Measurements from ENCODE around the gene UBE2L5. TPM values are rescaled to one million over a fixed set of nuclear protein-coding genes. Genes with fewer than 3 reads are reported as not detected.
"Not testable (repeated sequence)": the region's sequence is repeated elsewhere in the genome, so short reads cannot be mapped to it uniquely, and the experiment has no call there.

The UBE2L5 gene
- total RNA-seq, 3 donors from 2014 or later: 0.98 to 1.3 TPM; not detected in 1

DNA sequence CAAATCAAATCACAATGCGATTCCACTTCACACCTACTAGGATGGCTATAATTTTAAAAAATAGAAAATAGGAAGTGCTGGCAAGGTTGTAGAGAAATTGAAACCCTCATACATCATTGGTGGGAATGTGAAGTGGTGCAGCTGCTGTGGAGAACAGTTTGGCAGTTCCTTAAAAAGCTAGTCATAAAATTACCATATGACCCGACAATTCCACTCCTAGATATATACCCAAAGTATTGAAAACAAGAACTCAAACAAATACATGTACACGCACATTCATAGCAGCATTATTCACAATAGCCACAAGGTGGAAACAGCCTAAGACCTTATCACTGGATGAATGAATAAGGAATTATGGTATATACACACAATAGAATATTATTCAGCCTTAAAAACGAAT, 31.4 kb downstream of the UBE2L5 start:
- DNase-seq (ENCODE audit: low spot score in 2 of 2): no peak
- H3K36me3 ChIP-seq: no peaks in the 10 kb centered on the region
- no peaks in the 10 kb centered on the region for H3K27me3 ChIP-seq
- no peaks in the 10 kb centered on the region for H3K4me1 ChIP-seq
- H3K4me3 ChIP-seq: no peak overlapping the region
- intact Hi-C loops (cut with DNase I; ENCODE audit: low total_unique reads): no loop called here
- no peak overlapping the region for H3K27ac ChIP-seq
- H3K9me3 ChIP-seq: no peaks in the 10 kb centered on the region
- TF ChIP-seq POLR2A (IDR thresholded peaks at IDR 0.05) (no peak), POLR2AphosphoS5 (IDR thresholded peaks at IDR 0.05) (no peak)
- TF ChIP-seq, protein P1, sequence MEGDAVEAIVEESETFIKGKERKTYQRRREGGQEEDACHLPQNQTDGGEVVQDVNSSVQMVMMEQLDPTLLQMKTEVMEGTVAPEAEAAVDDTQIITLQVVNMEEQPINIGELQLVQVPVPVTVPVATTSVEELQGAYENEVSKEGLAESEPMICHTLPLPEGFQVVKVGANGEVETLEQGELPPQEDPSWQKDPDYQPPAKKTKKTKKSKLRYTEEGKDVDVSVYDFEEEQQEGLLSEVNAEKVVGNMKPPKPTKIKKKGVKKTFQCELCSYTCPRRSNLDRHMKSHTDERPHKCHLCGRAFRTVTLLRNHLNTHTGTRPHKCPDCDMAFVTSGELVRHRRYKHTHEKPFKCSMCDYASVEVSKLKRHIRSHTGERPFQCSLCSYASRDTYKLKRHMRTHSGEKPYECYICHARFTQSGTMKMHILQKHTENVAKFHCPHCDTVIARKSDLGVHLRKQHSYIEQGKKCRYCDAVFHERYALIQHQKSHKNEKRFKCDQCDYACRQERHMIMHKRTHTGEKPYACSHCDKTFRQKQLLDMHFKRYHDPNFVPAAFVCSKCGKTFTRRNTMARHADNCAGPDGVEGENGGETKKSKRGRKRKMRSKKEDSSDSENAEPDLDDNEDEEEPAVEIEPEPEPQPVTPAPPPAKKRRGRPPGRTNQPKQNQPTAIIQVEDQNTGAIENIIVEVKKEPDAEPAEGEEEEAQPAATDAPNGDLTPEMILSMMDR (IDR thresholded peaks at IDR 0.05): no peak

DNA sequence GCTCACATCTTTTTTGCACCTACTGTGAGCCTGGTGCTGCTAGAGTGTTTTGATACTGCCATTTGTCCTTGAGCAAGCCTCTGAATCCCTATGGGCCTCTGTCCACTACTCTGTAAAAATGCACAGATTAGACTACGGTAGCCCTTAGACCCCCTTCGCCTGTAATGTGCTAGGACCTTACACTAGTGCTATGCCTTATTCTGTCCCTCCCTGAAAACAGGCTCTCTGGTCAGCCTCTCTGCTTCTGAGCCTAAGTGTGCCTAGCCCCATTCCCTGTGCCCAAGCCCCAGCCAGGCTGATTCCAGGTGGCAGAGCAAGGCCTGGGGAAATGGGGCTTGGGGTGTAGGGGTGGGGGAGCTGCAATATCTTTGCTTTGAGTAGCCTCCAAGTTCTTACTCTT, 32.7 kb downstream of the UBE2L5 start:
- Histone ChIP-seq H3K4me1 (no peaks in the 10 kb centered on the region), H3K36me3 (no peaks in the 10 kb centered on the region), H3K4me3 (no peak overlapping the region), H3K9me3 (no peaks in the 10 kb centered on the region), H3K27me3 (no peaks in the 10 kb centered on the region), H3K27ac (no peak overlapping the region)
- DNase-seq (ENCODE audit: low spot score in 2 of 2): no peak
- TF ChIP-seq, protein P1 (IDR thresholded peaks at IDR 0.05): no peak
- TF ChIP-seq POLR2AphosphoS5 (IDR thresholded peaks at IDR 0.05): no peak
- TF ChIP-seq POLR2A (IDR thresholded peaks at IDR 0.05): no peak
- intact Hi-C loops (cut with DNase I; ENCODE audit: low total_unique reads): no loop called here

DNA sequence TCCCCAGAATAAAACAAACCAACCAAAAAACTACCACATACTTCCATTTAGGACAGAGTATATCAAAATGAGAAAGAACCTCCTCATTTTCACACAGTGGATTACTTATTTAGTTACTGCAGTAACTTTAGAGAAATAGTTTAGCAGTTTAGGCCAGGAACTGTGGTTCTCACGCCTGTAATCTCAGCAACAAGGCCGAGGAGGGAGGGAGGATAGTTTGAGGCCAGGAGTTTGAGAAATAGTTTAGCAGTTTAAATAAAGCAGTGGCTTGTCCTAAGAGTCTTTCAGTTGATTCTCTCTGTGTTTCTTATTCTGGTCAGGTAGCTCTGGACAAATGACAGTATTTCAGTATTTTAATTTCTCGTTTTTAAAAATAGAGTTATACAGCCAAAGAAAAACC, 34.0 kb downstream of the UBE2L5 start:
- TF ChIP-seq, protein P1 (IDR thresholded peaks at IDR 0.05): no peak
- TF ChIP-seq POLR2A (IDR thresholded peaks at IDR 0.05) (no peak), POLR2AphosphoS5 (IDR thresholded peaks at IDR 0.05) (no peak)
- Histone ChIP-seq H3K4me3 (no peak overlapping the region), H3K4me1 (no peaks in the 10 kb centered on the region), H3K36me3 (no peaks in the 10 kb centered on the region), H3K9me3 (no peaks in the 10 kb centered on the region), H3K27ac (no peak overlapping the region), H3K27me3 (no peaks in the 10 kb centered on the region)
- intact Hi-C loops (cut with DNase I; ENCODE audit: low total_unique reads): no loop called here
- DNase-seq (ENCODE audit: low spot score in 2 of 2): no peak

DNA sequence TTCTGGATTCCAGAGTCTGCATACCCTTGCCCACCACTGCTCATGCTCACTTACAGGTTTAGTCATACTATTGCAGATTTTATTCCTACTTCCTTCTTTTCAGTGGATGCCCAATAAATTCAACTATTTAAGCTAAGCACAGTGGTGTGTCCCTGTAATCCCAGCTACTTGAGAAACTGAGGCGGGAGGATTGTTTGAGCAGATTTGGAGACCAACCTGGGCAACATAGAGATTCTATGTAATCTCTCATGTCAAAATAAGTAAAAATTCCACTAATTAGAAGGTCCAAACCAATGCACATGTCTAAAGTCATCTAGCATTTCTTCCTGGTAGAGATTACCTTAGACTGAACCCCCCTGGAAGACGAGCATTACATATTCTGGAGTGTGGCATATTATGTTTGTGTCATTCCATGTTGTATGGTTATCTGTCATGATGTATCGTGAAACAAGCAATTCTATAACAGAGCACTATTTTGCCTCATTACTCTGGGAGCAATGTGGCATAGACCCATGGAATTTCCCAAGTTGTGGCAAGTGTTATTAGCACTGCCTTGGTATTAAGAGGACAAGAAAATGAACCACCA, 35.1 kb downstream of the UBE2L5 start:
- no peak for DNase-seq (ENCODE audit: low spot score in 2 of 2)
- no peaks in the 10 kb centered on the region for H3K9me3 ChIP-seq
- H3K4me3 ChIP-seq: no peak overlapping the region
- H3K27ac ChIP-seq: no peak overlapping the region
- intact Hi-C loops (cut with DNase I; ENCODE audit: low total_unique reads): no loop called here
- no peaks in the 10 kb centered on the region for H3K27me3 ChIP-seq
- H3K36me3 ChIP-seq: no peaks in the 10 kb centered on the region
- TF ChIP-seq, protein P1 (IDR thresholded peaks at IDR 0.05): no peak
- TF ChIP-seq POLR2AphosphoS5 (IDR thresholded peaks at IDR 0.05): no peak
- TF ChIP-seq POLR2A (IDR thresholded peaks at IDR 0.05): no peak
- H3K4me1 ChIP-seq: peaks cover 0 to under 1% of the 10 kb centered on the region in 2 donors

DNA sequence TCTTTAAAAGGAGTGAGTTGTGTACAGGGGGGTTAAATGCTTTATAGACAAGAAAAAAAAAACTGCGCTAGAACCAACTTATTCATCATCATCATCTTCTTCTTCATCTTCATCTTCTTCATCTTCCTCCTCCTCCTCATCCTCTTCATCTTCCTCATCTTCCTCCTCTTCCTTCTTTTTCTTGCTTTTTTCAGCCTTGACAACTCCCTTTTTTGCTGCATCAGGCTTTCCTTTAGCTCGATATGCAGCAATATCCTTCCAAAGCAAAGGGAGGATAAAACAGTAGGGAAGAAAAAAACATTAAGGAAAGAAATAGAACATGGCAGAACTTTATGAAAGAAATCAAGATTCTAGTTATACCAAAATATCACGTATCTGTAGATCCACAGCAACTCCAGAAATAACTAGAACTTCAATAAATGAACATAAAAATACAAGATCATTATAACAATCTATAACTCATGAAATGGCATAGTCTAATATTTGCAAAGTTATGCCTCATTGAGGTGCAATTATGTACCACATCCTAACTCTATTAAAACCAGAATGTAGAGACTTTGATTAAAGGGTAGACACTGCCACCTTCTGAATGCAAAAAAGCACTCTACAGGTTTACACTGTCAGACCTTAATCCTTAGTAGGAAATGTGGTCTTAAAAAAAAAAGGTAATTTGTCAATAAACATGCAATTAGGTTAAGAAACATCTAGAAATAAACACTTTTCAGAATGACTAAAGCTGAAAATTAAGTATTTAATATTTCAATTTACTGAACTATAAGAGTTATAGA, 39.2 kb downstream of the UBE2L5 start:
- TF ChIP-seq, protein P1 (IDR thresholded peaks at IDR 0.05): peak in 2 of 3 donors; percentile 49 to 50
- DNase-seq (ENCODE audit: low spot score in 2 of 2); H3K9me3 ChIP-seq; H3K4me1 ChIP-seq; H3K36me3 ChIP-seq; H3K4me3 ChIP-seq; H3K27me3 ChIP-seq: not testable (repeated sequence)
- peak overlapping the region in 1 of 2 donors; percentile 16 for H3K27ac ChIP-seq
- intact Hi-C loops (cut with DNase I; ENCODE audit: low total_unique reads): loop anchor here (10.0 kb wide), 2 partner anchors 153 to 327 kb away; partner anchors contain the start of gene USPL1
